ENCODE data around the gene WDFY2.

The WDFY2 gene

DNA sequence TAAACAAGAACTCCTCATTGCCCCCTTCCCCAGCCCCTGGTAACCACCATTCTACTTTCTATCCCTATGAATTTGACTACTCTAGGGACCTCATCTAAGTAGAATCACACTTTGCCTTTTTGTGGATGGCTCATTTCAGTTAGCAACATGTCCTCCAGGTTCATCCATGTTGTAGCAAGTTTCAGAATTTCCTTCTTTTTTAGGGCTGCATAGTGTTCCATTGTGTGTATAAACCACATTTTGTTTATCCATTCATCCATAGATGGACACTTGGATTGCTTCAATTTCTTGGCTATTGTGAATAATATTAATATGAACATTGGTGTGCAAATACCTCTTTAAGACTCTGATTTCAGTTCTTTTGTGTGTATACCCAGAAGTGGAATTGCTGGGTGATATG lies 224.5 kb downstream of the WDFY2 start:
- Histone ChIP-seq H3K27ac (ENCODE audit: low read depth, low read length) (no peak overlapping the region), H3K4me3 (ENCODE audit: insufficient read depth, low read length, poor library complexity, severe bottlenecking) (no peak overlapping the region)

DNA sequence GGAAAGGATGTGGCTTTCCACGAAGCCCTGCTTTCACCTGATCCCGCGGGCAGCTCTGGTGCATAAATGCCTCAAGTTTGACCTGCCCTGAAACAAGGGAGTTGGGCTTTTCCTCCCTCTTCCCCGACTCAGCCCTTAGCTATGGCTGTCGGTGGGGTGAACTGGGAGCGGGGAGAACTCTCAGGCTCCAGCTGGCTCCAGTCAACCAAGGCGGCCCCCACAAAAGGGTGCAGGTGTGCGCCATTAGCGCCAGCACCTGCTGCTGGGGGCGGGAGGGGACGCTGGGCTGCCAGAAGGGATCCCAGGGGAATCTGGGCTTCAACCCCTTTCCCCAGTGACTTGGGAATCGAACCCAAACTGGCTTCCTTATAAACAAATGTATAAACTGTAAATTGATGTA lies 226.8 kb downstream of the WDFY2 start:
- Histone ChIP-seq H3K9me2 (replicated peaks; ENCODE audit: insufficient read depth, low read length) (no peaks in the 10 kb centered on the region), H3K27ac (ENCODE audit: low read depth, low read length) (no peak overlapping the region), H3K9me3 (ENCODE audit: insufficient read depth, low read length) (no peaks in the 10 kb centered on the region), H3K27me3 (ENCODE audit: low read length) (no peaks in the 10 kb centered on the region), H3K4me3 (ENCODE audit: insufficient read depth, low read length, poor library complexity, severe bottlenecking) (no peak overlapping the region), H2AFZ (ENCODE audit: low read depth, low read length, severe bottlenecking) (no peak overlapping the region), H3F3A (ENCODE audit: insufficient read depth) (no peaks in the 10 kb centered on the region), H3K79me2 (ENCODE audit: insufficient read depth, low read length) (no peaks in the 10 kb centered on the region), H4K20me1 (ENCODE audit: low read depth, low read length) (no peaks in the 10 kb centered on the region), H3K36me3 (ENCODE audit: low read length) (no peaks in the 10 kb centered on the region), H3K9ac (ENCODE audit: low read length) (no peak overlapping the region), H3K4me2 (ENCODE audit: low read depth, low read length, poor library complexity, severe bottlenecking) (no peak overlapping the region)
- TF ChIP-seq, protein P1, sequence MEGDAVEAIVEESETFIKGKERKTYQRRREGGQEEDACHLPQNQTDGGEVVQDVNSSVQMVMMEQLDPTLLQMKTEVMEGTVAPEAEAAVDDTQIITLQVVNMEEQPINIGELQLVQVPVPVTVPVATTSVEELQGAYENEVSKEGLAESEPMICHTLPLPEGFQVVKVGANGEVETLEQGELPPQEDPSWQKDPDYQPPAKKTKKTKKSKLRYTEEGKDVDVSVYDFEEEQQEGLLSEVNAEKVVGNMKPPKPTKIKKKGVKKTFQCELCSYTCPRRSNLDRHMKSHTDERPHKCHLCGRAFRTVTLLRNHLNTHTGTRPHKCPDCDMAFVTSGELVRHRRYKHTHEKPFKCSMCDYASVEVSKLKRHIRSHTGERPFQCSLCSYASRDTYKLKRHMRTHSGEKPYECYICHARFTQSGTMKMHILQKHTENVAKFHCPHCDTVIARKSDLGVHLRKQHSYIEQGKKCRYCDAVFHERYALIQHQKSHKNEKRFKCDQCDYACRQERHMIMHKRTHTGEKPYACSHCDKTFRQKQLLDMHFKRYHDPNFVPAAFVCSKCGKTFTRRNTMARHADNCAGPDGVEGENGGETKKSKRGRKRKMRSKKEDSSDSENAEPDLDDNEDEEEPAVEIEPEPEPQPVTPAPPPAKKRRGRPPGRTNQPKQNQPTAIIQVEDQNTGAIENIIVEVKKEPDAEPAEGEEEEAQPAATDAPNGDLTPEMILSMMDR (IDR thresholded peaks at IDR 0.05; ENCODE audit: insufficient read depth, low read length, poor library complexity, severe bottlenecking): no peak
- no peak for TF ChIP-seq EZH2phosphoT487 (conservative IDR thresholded peaks at IDR 0.05; ENCODE audit: low read length)

More for the DNA sequence above, 224.5 kb downstream of the WDFY2 start:
- TF ChIP-seq, protein P1 (IDR thresholded peaks at IDR 0.05; ENCODE audit: insufficient read depth, low read length, poor library complexity, severe bottlenecking): no peak
- no peak for TF ChIP-seq EZH2phosphoT487 (conservative IDR thresholded peaks at IDR 0.05; ENCODE audit: low read length)
- Histone ChIP-seq H2AFZ (ENCODE audit: low read depth, low read length, severe bottlenecking) (no peak overlapping the region), H3K36me3 (ENCODE audit: low read length) (no peaks in the 10 kb centered on the region), H3F3A (ENCODE audit: insufficient read depth) (peaks cover 14% of the 10 kb centered on the region; the same call in 1 of the 2 replicates), H3K79me2 (ENCODE audit: insufficient read depth, low read length) (no peaks in the 10 kb centered on the region), H3K4me2 (ENCODE audit: low read depth, low read length, poor library complexity, severe bottlenecking) (no peak overlapping the region), H3K9ac (ENCODE audit: low read length) (no peak overlapping the region), H4K20me1 (ENCODE audit: low read depth, low read length) (no peaks in the 10 kb centered on the region), H3K27me3 (ENCODE audit: low read length) (no peaks in the 10 kb centered on the region), H3K9me2 (replicated peaks; ENCODE audit: insufficient read depth, low read length) (no peaks in the 10 kb centered on the region), H3K9me3 (ENCODE audit: insufficient read depth, low read length) (no peaks in the 10 kb centered on the region)

- no peaks in the 10 kb centered on the region for H3K36me3 ChIP-seq (ENCODE audit: low read length)
- H3K79me2 ChIP-seq (ENCODE audit: insufficient read depth, low read length): no peaks in the 10 kb centered on the region
- H3K4me3 ChIP-seq (ENCODE audit: insufficient read depth, low read length, poor library complexity, severe bottlenecking): no peak overlapping the region
- H3K9ac ChIP-seq (ENCODE audit: low read length): no peak overlapping the region
- no peaks in the 10 kb centered on the region for H4K20me1 ChIP-seq (ENCODE audit: low read depth, low read length)
- no peak overlapping the region for H3K27ac ChIP-seq (ENCODE audit: low read depth, low read length)
- no peaks in the 10 kb centered on the region for H3K9me2 ChIP-seq (replicated peaks; ENCODE audit: insufficient read depth, low read length)
- no peak overlapping the region for H3K4me2 ChIP-seq (ENCODE audit: low read depth, low read length, poor library complexity, severe bottlenecking)
- no peak overlapping the region for H2AFZ ChIP-seq (ENCODE audit: low read depth, low read length, severe bottlenecking)
- H3K27me3 ChIP-seq (ENCODE audit: low read length): no peaks in the 10 kb centered on the region
- H3K9me3 ChIP-seq (ENCODE audit: insufficient read depth, low read length): no peaks in the 10 kb centered on the region
- H3F3A ChIP-seq (ENCODE audit: insufficient read depth): no peaks in the 10 kb centered on the region
- TF ChIP-seq, protein P1 (IDR thresholded peaks at IDR 0.05; ENCODE audit: insufficient read depth, low read length, poor library complexity, severe bottlenecking): no peak
- no peak for TF ChIP-seq EZH2phosphoT487 (conservative IDR thresholded peaks at IDR 0.05; ENCODE audit: low read length)
These were observed 227.7 kb downstream of the WDFY2 start for GRCh38 chr13:51811920-51812451.
